Thyroid gland (tissue), 4 donors: Measurements from ENCODE around the gene RPL22. TPM values are rescaled to one million over a fixed set of nuclear protein-coding genes. Genes with fewer than 3 reads are reported as not detected.

ENCODE experiments used
- DNase-seq, 2 donors: peaks; one replicate each; pipeline ENCODE4 v3.0.0-alpha.2; 2019
- H3K27ac ChIP-seq, 3 donors: fragments of 200-600 bp; sonication (generic); 1 replicate in 2 of 3; 2 replicates in 1 of 3; pipeline ENCODE4 v1.5.1; 2016 to 2019; ENCODE audit warnings: mild to moderate bottlenecking in 1 of 3, moderate library complexity in 1 of 3
- H3K27me3 ChIP-seq: fragments of 200-600 bp; sonication (generic); one replicate; pipeline ENCODE4 v1.5.1; 2019
- H3K36me3 ChIP-seq, 2 donors: fragments of 200-600 bp; sonication (generic); one replicate each; pipeline ENCODE4 v1.5.1; 2016 to 2019
- H3K4me1 ChIP-seq, 2 donors: fragments of 200-600 bp; sonication (generic); one replicate each; pipeline ENCODE4 v1.5.1; 2017 to 2019
- H3K4me3 ChIP-seq, 3 donors: fragments of 200-600 bp; sonication (generic); replicated peaks in 1 of 3; 1 replicate in 2 of 3; 2 replicates in 1 of 3; pipeline ENCODE4 v1.5.1; 2016; ENCODE audit warnings: mild to moderate bottlenecking in 1 of 3
- H3K9me3 ChIP-seq: fragments of 200-600 bp; sonication (generic); one replicate; pipeline ENCODE4 v1.5.1; 2017
- POLR2A ChIP-seq, 2 donors: fragments of 450-650 bp; IDR thresholded peaks; one replicate each; pipeline ENCODE4 v1.6.1; 2017; ENCODE audit warnings: antibody characterized with exemption in 2 of 2, mild to moderate bottlenecking in 2 of 2, moderate library complexity in 1 of 2
- WGBS, 2 donors: methylation state at CpG; one replicate each; pipeline ENCODE4 v1.1.5; 2017; 5-methylcytosine and 5-hydroxymethylcytosine counted together
- intact Hi-C: fragments of 100-400 bp; cut with DNase I; formaldehyde crosslinking; loops from one replicate; pipeline ENCODE4 v1.15.1; 2023
- total RNA-seq, 4 donors: library from RNA; depleted of rRNA; stranded (reverse); fragments of >200 nt; gene quantifications; one replicate each; pipeline ENCODE4 v1.2.3, GENCODE V29; 2016
- TF ChIP-seq, protein P1 (sequence below), 6 experiments: fragments of 200-600 bp in 3 of 6; fragments of 450-650 bp in 3 of 6; sonication (generic) in 3 of 6; IDR thresholded peaks; one replicate each; pipeline ENCODE4 v1.5.1; 2016 to 2019; ENCODE audit warnings: antibody characterized with exemption in 6 of 6, mild to moderate bottlenecking in 2 of 6, inconsistent platforms in 1 of 6, moderate library complexity in 1 of 6

RPL22 gene
- total RNA-seq, 4 donors from 2014 or later = 154 to 230 (median 181) TPM

- WGBS, 2 donors = 85 to 90% methylated on average over 12 to 17 of the region's 17 CpGs
- no peak overlapping the region for H3K27ac ChIP-seq
- no peaks in the 10 kb centered on the region for H3K36me3 ChIP-seq
- no peaks in the 10 kb centered on the region for H3K27me3 ChIP-seq
- H3K4me3 ChIP-seq = no peak overlapping the region
- peaks cover 21 to 28% of the 10 kb centered on the region in 2 donors for H3K4me1 ChIP-seq
- H3K9me3 ChIP-seq = no peaks in the 10 kb centered on the region
- intact Hi-C loops = loop anchor here (5.0 kb wide), 1 partner anchor 32 kb away; the partner anchor contains the start of gene HES3
- DNase-seq = no peak
- TF ChIP-seq POLR2A (IDR thresholded peaks at IDR 0.05) = no peak
- TF ChIP-seq, protein P1, sequence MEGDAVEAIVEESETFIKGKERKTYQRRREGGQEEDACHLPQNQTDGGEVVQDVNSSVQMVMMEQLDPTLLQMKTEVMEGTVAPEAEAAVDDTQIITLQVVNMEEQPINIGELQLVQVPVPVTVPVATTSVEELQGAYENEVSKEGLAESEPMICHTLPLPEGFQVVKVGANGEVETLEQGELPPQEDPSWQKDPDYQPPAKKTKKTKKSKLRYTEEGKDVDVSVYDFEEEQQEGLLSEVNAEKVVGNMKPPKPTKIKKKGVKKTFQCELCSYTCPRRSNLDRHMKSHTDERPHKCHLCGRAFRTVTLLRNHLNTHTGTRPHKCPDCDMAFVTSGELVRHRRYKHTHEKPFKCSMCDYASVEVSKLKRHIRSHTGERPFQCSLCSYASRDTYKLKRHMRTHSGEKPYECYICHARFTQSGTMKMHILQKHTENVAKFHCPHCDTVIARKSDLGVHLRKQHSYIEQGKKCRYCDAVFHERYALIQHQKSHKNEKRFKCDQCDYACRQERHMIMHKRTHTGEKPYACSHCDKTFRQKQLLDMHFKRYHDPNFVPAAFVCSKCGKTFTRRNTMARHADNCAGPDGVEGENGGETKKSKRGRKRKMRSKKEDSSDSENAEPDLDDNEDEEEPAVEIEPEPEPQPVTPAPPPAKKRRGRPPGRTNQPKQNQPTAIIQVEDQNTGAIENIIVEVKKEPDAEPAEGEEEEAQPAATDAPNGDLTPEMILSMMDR (IDR thresholded peaks at IDR 0.05) = no peak
These were observed 10.5 kb upstream of the RPL22 start for GRCh38 chr1:6209661-6210580.

DNA sequence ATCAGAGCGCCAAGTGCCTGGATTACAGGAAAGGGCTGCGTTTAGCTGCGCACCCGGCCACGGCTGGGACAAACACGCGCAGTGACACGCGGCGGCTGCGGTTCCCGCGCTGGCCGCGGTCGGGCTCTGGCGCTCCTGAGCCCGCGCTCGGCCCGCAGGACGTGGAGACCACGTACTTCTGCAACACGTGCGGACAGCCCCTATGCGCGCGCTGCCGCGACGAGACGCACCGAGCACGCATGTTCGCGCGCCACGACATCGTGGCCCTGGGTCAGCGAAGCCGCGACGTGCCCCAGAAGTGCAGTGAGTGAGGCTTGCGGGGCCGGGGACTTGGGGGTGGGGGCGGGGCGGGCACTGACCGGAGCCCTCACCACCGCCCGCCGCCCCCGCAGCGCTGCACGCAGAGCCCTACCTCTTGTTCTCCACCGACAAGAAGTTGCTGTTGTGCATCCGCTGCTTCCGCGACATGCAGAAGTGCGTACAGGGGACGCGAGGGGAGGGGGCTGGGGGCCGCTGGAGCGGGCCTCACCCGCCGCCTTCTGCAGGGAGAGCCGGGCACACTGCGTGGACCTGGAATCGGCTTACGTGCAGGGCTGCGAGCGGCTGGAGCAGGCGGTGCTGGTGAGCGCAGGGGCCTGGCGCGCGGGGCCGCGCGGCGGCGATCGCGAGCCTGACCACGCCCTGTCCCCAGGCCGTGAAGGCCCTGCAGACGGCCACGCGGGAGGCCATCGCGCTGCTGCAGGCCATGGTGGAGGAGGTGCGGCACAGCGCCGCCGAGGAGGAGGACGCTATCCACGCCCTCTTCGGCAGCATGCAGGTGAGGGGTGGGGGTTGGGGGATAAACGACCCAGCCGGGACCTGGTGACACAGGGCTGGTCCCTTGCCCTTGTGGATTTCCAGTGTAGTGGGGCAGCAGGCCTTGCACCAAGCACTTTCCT lies 9.6 kb upstream of the RPL22 start:
- intact Hi-C loops = loop anchor here (5.0 kb wide), 1 partner anchor 33 kb away; the partner anchor contains the start of gene HES3
- 10% methylated on average over 15 of the region's 99 CpGs; no CpG with 5 or more reads in 1 of the 2 donors for WGBS, 2 donors
- TF ChIP-seq POLR2A (IDR thresholded peaks at IDR 0.05) = no peak
- TF ChIP-seq, protein P1 (IDR thresholded peaks at IDR 0.05) = peak in 4 of 6 experiments; percentile 35 to 51 (median 40)
- no peaks in the 10 kb centered on the region for H3K36me3 ChIP-seq
- peak overlapping the region in 1 of 3 donors; percentile 26 for H3K4me3 ChIP-seq
- H3K27me3 ChIP-seq = no peaks in the 10 kb centered on the region
- H3K4me1 ChIP-seq = peaks cover 24 to 32% of the 10 kb centered on the region in 2 donors
- H3K27ac ChIP-seq = no peak overlapping the region
- H3K9me3 ChIP-seq = no peaks in the 10 kb centered on the region
- peak; percentile 60 to 62 for DNase-seq

DNA sequence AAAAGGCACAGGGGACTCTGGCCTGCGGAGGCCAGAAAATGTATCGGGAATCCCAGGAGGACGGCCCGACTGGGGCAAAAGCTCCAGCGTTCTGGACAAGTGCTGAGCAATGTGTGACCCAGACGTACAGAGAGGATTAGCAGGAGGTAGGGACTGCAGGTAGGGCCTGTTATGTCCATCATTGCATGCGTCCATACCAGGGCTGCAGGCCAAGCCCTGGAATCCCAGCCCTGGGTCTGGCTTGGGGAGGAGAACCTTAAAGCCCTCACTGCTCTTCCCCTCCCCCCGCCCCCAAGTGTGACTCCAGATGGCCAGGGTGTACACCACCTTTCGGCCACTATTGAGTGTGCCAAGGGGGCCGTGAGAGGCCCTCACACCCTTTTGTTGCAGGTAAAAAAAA lies 8.5 kb upstream of the RPL22 start:
- TF ChIP-seq, protein P1 (IDR thresholded peaks at IDR 0.05) = no peak
- TF ChIP-seq POLR2A (IDR thresholded peaks at IDR 0.05) = no peak
- 94 to 95% methylated on average over 10 of the region's 10 CpGs for WGBS, 2 donors
- no peak overlapping the region for H3K4me3 ChIP-seq
- peaks cover 24 to 32% of the 10 kb centered on the region in 2 donors for H3K4me1 ChIP-seq
- H3K27me3 ChIP-seq = no peaks in the 10 kb centered on the region
- no peaks in the 10 kb centered on the region for H3K9me3 ChIP-seq
- no peaks in the 10 kb centered on the region for H3K36me3 ChIP-seq
- DNase-seq = no peak
- intact Hi-C loops = loop anchor here (5.0 kb wide), 1 partner anchor 34 kb away; the partner anchor contains the start of gene HES3
- no peak overlapping the region for H3K27ac ChIP-seq

GRCh38 chr1:6207075-6207885 lies 7.9 kb upstream of the RPL22 start:
- no peak for TF ChIP-seq POLR2A (IDR thresholded peaks at IDR 0.05)
- TF ChIP-seq, protein P1 (IDR thresholded peaks at IDR 0.05) = no peak
- 90% methylated on average over 2 to 17 of the region's 19 CpGs for whole genome bisulfite sequencing, 2 donors
- Histone ChIP-seq H3K9me3 (no peaks in the 10 kb centered on the region), H3K27ac (no peak overlapping the region), H3K27me3 (no peaks in the 10 kb centered on the region), H3K4me3 (no peak overlapping the region), H3K36me3 (no peaks in the 10 kb centered on the region), H3K4me1 (peaks cover 24 to 32% of the 10 kb centered on the region in 2 donors)
- DNase-seq = no peak
- intact Hi-C loops = loop anchor here (5.0 kb wide), 1 partner anchor 35 kb away; the partner anchor contains the start of gene HES3
